A673 (cell line): Measurements from ENCODE around the gene CACNG5.

Source experiments
- CTCF ChIP-seq: fragments of 300-800, 200-600 bp; sonication (generic); conservative IDR thresholded peaks from 2 replicates; pipeline ENCODE4 v1.5.1; 2017; ENCODE audit warnings: low read depth, mild to moderate bottlenecking, antibody characterized with exemption, low read length, moderate library complexity, mixed read lengths
- EZH2 ChIP-seq: fragments of 200-600 bp; sonication (generic); IDR thresholded peaks from 2 replicates; pipeline ENCODE4 v1.6.1; 2017; ENCODE audit warnings: borderline replicate concordance, low read depth, mild to moderate bottlenecking, mixed read lengths, antibody characterized with exemption, low read length; ENCODE audit not compliant: poor library complexity, severe bottlenecking

GRCh38 chr17:66835476-66835875 is 559 bp downstream of the CACNG5 start:
- TF ChIP-seq CTCF (no peak), EZH2 (no peak)
